ENCODE results near the gene LHX2. TPM values are rescaled to one million over a fixed set of nuclear protein-coding genes. Genes with fewer than 3 reads are reported as not detected.

Gene LHX2
- total RNA-seq, 2 donors from 2014 or later, result not detected

- 80 to 82% methylated on average over 16 to 17 of the region's 17 CpGs for WGBS, 2 donors
- H3K27ac ChIP-seq, result no peak overlapping the region
- no peaks in the 10 kb centered on the region for H3K36me3 ChIP-seq (replicated peaks in 1 of 2; ENCODE audit: insufficient read depth in 1 of 2, low read depth in 2 of 2)
- DNase-seq, result no peak
- intact Hi-C loops (cut with DNase I), result no loop called here
- no peak overlapping the region for H3K4me3 ChIP-seq
- H3K27me3 ChIP-seq, result no peaks in the 10 kb centered on the region
- H3K9me3 ChIP-seq, result no peaks in the 10 kb centered on the region
- ATAC-seq, result no peak
- TF ChIP-seq POLR2A (IDR thresholded peaks at IDR 0.05), result no peak
- TF ChIP-seq, protein P1, sequence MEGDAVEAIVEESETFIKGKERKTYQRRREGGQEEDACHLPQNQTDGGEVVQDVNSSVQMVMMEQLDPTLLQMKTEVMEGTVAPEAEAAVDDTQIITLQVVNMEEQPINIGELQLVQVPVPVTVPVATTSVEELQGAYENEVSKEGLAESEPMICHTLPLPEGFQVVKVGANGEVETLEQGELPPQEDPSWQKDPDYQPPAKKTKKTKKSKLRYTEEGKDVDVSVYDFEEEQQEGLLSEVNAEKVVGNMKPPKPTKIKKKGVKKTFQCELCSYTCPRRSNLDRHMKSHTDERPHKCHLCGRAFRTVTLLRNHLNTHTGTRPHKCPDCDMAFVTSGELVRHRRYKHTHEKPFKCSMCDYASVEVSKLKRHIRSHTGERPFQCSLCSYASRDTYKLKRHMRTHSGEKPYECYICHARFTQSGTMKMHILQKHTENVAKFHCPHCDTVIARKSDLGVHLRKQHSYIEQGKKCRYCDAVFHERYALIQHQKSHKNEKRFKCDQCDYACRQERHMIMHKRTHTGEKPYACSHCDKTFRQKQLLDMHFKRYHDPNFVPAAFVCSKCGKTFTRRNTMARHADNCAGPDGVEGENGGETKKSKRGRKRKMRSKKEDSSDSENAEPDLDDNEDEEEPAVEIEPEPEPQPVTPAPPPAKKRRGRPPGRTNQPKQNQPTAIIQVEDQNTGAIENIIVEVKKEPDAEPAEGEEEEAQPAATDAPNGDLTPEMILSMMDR (IDR thresholded peaks at IDR 0.05), result no peak
- no peaks in the 10 kb centered on the region for H3K4me1 ChIP-seq
Observed at GRCh38 chr9:124079176-124079925, 67.8 kb downstream of the LHX2 start.

GRCh38 chr9:124082622-124083021 lies 71.1 kb downstream of the LHX2 start:
- Histone ChIP-seq H3K4me3 (no peak overlapping the region), H3K27ac (no peak overlapping the region), H3K4me1 (no peaks in the 10 kb centered on the region), H3K36me3 (replicated peaks in 1 of 2; ENCODE audit: insufficient read depth in 1 of 2, low read depth in 2 of 2) (no peaks in the 10 kb centered on the region), H3K9me3 (peaks cover 0 to 7% (median 0%) of the 10 kb centered on the region in 3 donors), H3K27me3 (no peaks in the 10 kb centered on the region)
- intact Hi-C loops (cut with DNase I), result no loop called here
- WGBS, 2 donors, result 55 to 83% methylated on average over 2 of the region's 2 CpGs
- DNase-seq (no peak), ATAC-seq (no peak)
- TF ChIP-seq POLR2A (IDR thresholded peaks at IDR 0.05), result no peak
- TF ChIP-seq, protein P1 (IDR thresholded peaks at IDR 0.05), result no peak

Other genes with a start within 250 kb of the LHX2 start
- gene DENND1A, start 81.6 kb upstream of the LHX2 start, total RNA-seq, result 1 to 10 TPM; 7.6 to 8.6 TPM
- 10 to 100 TPM; 15.5 to 23.6 TPM for gene NEK6, start 246.2 kb downstream of the LHX2 start, total RNA-seq